Right lobe of liver (tissue), 4 donors: ENCODE results near the gene ARGLU1.

Experiments
- POLR2A ChIP-seq: fragments of 450-650 bp; IDR thresholded peaks from one replicate; pipeline ENCODE4 v1.6.1; 2017; ENCODE audit warnings: antibody characterized with exemption, mild to moderate bottlenecking
- TF ChIP-seq, protein P1 (sequence below), 4 donors: fragments of 200-600 bp in 3 of 4; fragments of 450-650 bp in 1 of 4; IDR thresholded peaks; one replicate each; pipeline versions ENCODE4 v1.5.1 to v1.8.0; 2016 to 2022; ENCODE audit warnings: antibody characterized with exemption in 4 of 4, mild to moderate bottlenecking in 2 of 4
- donor health status: DM: no; HTN: no; CAD: no.
- donor health status: DM: no; HTN: no; CAD: no.
- donor health status: DM: no; HTN: yes; CAD: no.

DNA sequence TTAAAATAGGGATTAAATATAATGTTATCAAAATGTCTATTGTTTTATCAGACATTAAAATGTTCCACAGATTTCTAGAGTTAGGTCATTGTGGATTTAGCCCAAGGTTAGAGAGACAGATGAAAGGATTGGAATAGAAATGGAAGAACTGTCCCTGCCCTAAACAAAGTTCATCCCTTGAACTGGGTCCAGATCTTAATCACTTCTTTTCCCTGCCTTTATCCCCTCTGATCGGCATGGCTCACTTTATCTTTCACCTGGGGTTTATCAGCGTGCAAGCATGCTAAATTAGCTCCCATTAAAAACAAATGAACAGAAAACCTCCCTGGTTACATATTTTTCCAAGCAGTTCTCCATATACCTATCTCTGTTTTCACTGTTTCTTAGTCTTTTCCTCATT is 23.4 kb upstream of the ARGLU1 start:
- no peak for TF ChIP-seq POLR2A
- TF ChIP-seq, protein P1, sequence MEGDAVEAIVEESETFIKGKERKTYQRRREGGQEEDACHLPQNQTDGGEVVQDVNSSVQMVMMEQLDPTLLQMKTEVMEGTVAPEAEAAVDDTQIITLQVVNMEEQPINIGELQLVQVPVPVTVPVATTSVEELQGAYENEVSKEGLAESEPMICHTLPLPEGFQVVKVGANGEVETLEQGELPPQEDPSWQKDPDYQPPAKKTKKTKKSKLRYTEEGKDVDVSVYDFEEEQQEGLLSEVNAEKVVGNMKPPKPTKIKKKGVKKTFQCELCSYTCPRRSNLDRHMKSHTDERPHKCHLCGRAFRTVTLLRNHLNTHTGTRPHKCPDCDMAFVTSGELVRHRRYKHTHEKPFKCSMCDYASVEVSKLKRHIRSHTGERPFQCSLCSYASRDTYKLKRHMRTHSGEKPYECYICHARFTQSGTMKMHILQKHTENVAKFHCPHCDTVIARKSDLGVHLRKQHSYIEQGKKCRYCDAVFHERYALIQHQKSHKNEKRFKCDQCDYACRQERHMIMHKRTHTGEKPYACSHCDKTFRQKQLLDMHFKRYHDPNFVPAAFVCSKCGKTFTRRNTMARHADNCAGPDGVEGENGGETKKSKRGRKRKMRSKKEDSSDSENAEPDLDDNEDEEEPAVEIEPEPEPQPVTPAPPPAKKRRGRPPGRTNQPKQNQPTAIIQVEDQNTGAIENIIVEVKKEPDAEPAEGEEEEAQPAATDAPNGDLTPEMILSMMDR (IDR thresholded peaks at IDR 0.05): no peak
